ENCODE data around the gene GRAP2. TPM values are rescaled to one million over a fixed set of nuclear protein-coding genes. Genes with fewer than 3 reads are reported as not detected.

GRAP2 gene
- total and polyA plus RNA-seq, 2 of the 4 experiments (the other 2 are of a cell fraction): not detected

DNA sequence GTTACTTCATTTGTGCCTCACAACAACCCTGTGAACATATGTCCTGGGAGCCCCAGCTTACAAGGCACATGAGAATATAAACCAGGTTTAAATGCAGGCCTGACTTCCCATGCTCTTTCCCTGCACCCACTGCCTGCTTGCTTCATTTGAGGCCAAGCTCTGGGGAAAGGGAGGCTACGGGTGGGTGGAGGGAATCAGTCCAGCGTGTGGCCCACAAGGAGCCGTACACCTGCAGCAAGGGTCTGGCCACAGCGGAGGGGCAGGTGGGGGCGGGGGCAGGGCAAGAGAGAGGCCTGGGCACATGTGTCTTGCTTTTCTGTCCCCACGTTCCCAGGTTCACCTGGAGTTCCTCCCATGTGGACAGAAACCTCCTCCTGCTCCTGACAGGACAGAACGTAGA lies 120.1 kb downstream of the GRAP2 start:
- CTCF ChIA-PET: interaction anchor here (0.6 kb wide), 2 partner anchors 327 to 483 kb away, joined by 3 read pairs; no protein-coding TSS in a partner anchor
- BruUV-seq (replicated peaks): no TSS peak

More for the DNA sequence above, 120.1 kb downstream of the GRAP2 start:
- Histone ChIP-seq H3K27ac (ENCODE audit: insufficient read depth, low read length) (no peak overlapping the region), H3K9me1 (ENCODE audit: insufficient read depth, low read length) (peaks cover 3% of the 10 kb centered on the region; the same call in 1 of the 2 replicates), H3K36me3 (ENCODE audit: control insufficient read depth, insufficient read depth, low read length) (no peaks in the 10 kb centered on the region), H3K23ac (ENCODE audit: low read depth, low read length) (no peak overlapping the region), H2BK20ac (ENCODE audit: low read depth, low read length) (no peak overlapping the region), H2AK5ac (ENCODE audit: low read depth, low read length) (no peak overlapping the region), H2BK5ac (ENCODE audit: low read depth, low read length, poor library complexity, severe bottlenecking) (no peak overlapping the region), H2AK9ac (replicated peaks; ENCODE audit: low read depth, low read length, poor library complexity) (no peak overlapping the region), H4K20me1 (ENCODE audit: insufficient read depth, low read length) (no peaks in the 10 kb centered on the region), H4K91ac (ENCODE audit: insufficient read depth, low read depth, low read length) (no peak overlapping the region), H3K4me1 (ENCODE audit: control insufficient read depth, insufficient read depth, low read length) (no peaks in the 10 kb centered on the region), H3K9ac (ENCODE audit: low read depth, low read length) (no peak overlapping the region), H3K4me3 (ENCODE audit: insufficient read depth, low read depth, low read length) (no peak overlapping the region), H3K18ac (ENCODE audit: low read depth, low read length) (no peak overlapping the region), H3K56ac (ENCODE audit: extremely low read depth, insufficient read depth, low read length) (no peak overlapping the region), H3K14ac (replicated peaks; ENCODE audit: low read depth, low read length) (no peak overlapping the region), H3K9me3 (ENCODE audit: control insufficient read depth, insufficient read depth, low read length) (no peaks in the 10 kb centered on the region), H3K4ac (ENCODE audit: low read depth, low read length) (no peak overlapping the region), H4K8ac (ENCODE audit: low read depth in 2 of 2, low read length in 2 of 2) (no peak overlapping the region), H3K79me1 (ENCODE audit: low read depth in 1 of 2, low read length in 2 of 2) (no peaks in the 10 kb centered on the region), H3K4me2 (ENCODE audit: low read depth, low read length) (no peak overlapping the region), H2AFZ (replicated peaks; ENCODE audit: low read length, poor library complexity) (no peak overlapping the region), H2BK120ac (ENCODE audit: low read depth, low read length) (no peak overlapping the region), H3K27me3 (ENCODE audit: control insufficient read depth, insufficient read depth, low read length) (peaks cover 49% of the 10 kb centered on the region), H4K5ac (ENCODE audit: low read depth, low read length) (no peak overlapping the region), H2BK15ac (ENCODE audit: low read depth, low read length) (no peak overlapping the region)
- 53% methylated on average over 3 of the region's 7 CpGs; no CpG with 5 or more reads in 1 of the 2 experiments for WGBS, 2 experiments (ENCODE audit: extremely low coverage in 2 of 2, insufficient read length in 1 of 2)
- dilution Hi-C loops (cut with HindIII; ENCODE audit: low sequenced_read_pairs, unreplicated experiment) (no loop called here), in situ Hi-C loops (cut with MboI; ENCODE audit: low sequenced_read_pairs) (no loop called here), intact Hi-C loops (cut with micrococcal nuclease) (no loop called here)
- POLR2A ChIA-PET (ENCODE audit: unreplicated experiment): interaction anchor here (0.5 kb wide), 1 partner anchor 23 kb away, joined by 4 read pairs; no protein-coding TSS in a partner anchor
- ATAC-seq (ENCODE audit: low read depth) (no peak), DNase-seq (no peak)
- TF ChIP-seq, protein P1, sequence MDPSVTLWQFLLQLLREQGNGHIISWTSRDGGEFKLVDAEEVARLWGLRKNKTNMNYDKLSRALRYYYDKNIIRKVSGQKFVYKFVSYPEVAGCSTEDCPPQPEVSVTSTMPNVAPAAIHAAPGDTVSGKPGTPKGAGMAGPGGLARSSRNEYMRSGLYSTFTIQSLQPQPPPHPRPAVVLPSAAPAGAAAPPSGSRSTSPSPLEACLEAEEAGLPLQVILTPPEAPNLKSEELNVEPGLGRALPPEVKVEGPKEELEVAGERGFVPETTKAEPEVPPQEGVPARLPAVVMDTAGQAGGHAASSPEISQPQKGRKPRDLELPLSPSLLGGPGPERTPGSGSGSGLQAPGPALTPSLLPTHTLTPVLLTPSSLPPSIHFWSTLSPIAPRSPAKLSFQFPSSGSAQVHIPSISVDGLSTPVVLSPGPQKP (IDR thresholded peaks at IDR 0.05; ENCODE audit: borderline replicate concordance, low read depth, low read length): no peak
- no peak for TF ChIP-seq CEBPB (IDR thresholded peaks at IDR 0.05; ENCODE audit: low read depth, low read length)
- TF ChIP-seq, protein P2, sequence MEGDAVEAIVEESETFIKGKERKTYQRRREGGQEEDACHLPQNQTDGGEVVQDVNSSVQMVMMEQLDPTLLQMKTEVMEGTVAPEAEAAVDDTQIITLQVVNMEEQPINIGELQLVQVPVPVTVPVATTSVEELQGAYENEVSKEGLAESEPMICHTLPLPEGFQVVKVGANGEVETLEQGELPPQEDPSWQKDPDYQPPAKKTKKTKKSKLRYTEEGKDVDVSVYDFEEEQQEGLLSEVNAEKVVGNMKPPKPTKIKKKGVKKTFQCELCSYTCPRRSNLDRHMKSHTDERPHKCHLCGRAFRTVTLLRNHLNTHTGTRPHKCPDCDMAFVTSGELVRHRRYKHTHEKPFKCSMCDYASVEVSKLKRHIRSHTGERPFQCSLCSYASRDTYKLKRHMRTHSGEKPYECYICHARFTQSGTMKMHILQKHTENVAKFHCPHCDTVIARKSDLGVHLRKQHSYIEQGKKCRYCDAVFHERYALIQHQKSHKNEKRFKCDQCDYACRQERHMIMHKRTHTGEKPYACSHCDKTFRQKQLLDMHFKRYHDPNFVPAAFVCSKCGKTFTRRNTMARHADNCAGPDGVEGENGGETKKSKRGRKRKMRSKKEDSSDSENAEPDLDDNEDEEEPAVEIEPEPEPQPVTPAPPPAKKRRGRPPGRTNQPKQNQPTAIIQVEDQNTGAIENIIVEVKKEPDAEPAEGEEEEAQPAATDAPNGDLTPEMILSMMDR (conservative IDR thresholded peaks at IDR 0.05; ENCODE audit: low read depth, low read length): no peak
- TF ChIP-seq RFX5 (IDR thresholded peaks at IDR 0.05; ENCODE audit: low read depth, low read length): no peak
- no peak for TF ChIP-seq CHD1 (IDR thresholded peaks at IDR 0.05; ENCODE audit: low read depth, low read length)
- TF ChIP-seq, protein P3, sequence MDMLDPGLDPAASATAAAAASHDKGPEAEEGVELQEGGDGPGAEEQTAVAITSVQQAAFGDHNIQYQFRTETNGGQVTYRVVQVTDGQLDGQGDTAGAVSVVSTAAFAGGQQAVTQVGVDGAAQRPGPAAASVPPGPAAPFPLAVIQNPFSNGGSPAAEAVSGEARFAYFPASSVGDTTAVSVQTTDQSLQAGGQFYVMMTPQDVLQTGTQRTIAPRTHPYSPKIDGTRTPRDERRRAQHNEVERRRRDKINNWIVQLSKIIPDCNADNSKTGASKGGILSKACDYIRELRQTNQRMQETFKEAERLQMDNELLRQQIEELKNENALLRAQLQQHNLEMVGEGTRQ (IDR thresholded peaks at IDR 0.05; ENCODE audit: low read depth, low read length): no peak
- no peak for TF ChIP-seq RCOR1 (IDR thresholded peaks at IDR 0.05; ENCODE audit: insufficient replicate concordance, low read length)
- no peak for TF ChIP-seq MXI1 (IDR thresholded peaks at IDR 0.05; ENCODE audit: borderline replicate concordance, low read depth, low read length)
- no peak for TF ChIP-seq MAFK (IDR thresholded peaks at IDR 0.05; ENCODE audit: low read depth, low read length)
- TF ChIP-seq FOS (IDR thresholded peaks at IDR 0.05; ENCODE audit: low read depth, low read length): no peak
- no peak for TF ChIP-seq MAZ (IDR thresholded peaks at IDR 0.05; ENCODE audit: borderline replicate concordance, low read depth, low read length)
- TF ChIP-seq BHLHE40 (IDR thresholded peaks at IDR 0.05; ENCODE audit: low read depth, low read length): no peak
- TF ChIP-seq SMC3 (IDR thresholded peaks at IDR 0.05; ENCODE audit: low read depth, low read length): no peak
- no peak for TF ChIP-seq NFE2L2 (IDR thresholded peaks at IDR 0.05; ENCODE audit: low read depth, low read length)
- TF ChIP-seq RAD21 (IDR thresholded peaks at IDR 0.05; ENCODE audit: low read length): no peak
- no peak for TF ChIP-seq POLR2A (IDR thresholded peaks at IDR 0.05; ENCODE audit: low read depth, low read length)
